Endothelial cell of umbilical vein (primary cell): Measurements from ENCODE around the gene BIN1.

Experiments
- CTCF ChIP-seq, 2 donors: IDR thresholded peaks; 1 replicate in 1 of 2; 2 replicates in 1 of 2; pipeline ENCODE4 v1.5.1; 2011; ENCODE audit warnings: low read length in 2 of 2, mild to moderate bottlenecking in 2 of 2, moderate library complexity in 2 of 2, control low read depth in 1 of 2, inconsistent platforms in 1 of 2, low read depth in 1 of 2; ENCODE audit not compliant: insufficient read depth in 1 of 2; ENCODE audit errors: extremely low read depth in 1 of 2
- EZH2 ChIP-seq: IDR thresholded peaks from 2 replicates; pipeline ENCODE4 v1.6.1; 2012; ENCODE audit warnings: borderline replicate concordance, low read depth, mild to moderate bottlenecking, moderate library complexity, low read length, inconsistent platforms; ENCODE audit not compliant: severe bottlenecking
- GATA2 ChIP-seq: IDR thresholded peaks from 2 replicates; pipeline ENCODE4 v1.7.0; 2011; ENCODE audit warnings: low read depth, mild to moderate bottlenecking, moderate library complexity, mixed read lengths, low read length; ENCODE audit not compliant: insufficient read length, insufficient read depth
- MAX ChIP-seq: IDR thresholded peaks from 2 replicates; pipeline ENCODE4 v1.6.1; 2011; ENCODE audit not compliant: insufficient read depth, insufficient read length
- MYC ChIP-seq: IDR thresholded peaks from one replicate; pipeline ENCODE4 v1.6.1; 2011; ENCODE audit warnings: mild to moderate bottlenecking, low read depth, low read length
- POLR2A ChIP-seq: IDR thresholded peaks from 2 replicates; pipeline ENCODE4 v1.6.1; 2012; ENCODE audit warnings: low read depth, mild to moderate bottlenecking, control low read depth, low read length
- POLR2AphosphoS5 ChIP-seq: IDR thresholded peaks from 2 replicates; pipeline ENCODE4 v1.6.1; 2012; ENCODE audit warnings: low read depth, mild to moderate bottlenecking, control low read depth, low read length, moderate library complexity; ENCODE audit not compliant: insufficient read depth

GRCh38 chr2:127012215-127012614 is 94.7 kb downstream of the BIN1 start:
- TF ChIP-seq POLR2AphosphoS5, result no peak
- TF ChIP-seq MAX, result no peak
- TF ChIP-seq POLR2A, result no peak
- no peak for TF ChIP-seq CTCF (IDR thresholded peaks at IDR 0.05; ENCODE audit: extremely low read depth in 1 of 2, insufficient read depth in 1 of 2, low read depth in 1 of 2, low read length in 2 of 2)
- TF ChIP-seq MYC, result no peak
- no peak for TF ChIP-seq EZH2
- no peak for TF ChIP-seq GATA2
